ENCODE measurements around the gene RGS10.
A peak's percentile ranks its signal among the peaks of the same experiment; 100 is the strongest.

RGS10 gene

GRCh38 chr10:119542357-119542987 lies at the start of gene RGS10:
Gene RGS10, minus strand, starts transcription at chr10:119542719. Its CDS starts 81 bp downstream, at chr10:119542638.
- no peaks in the 10 kb centered on the region for H3K27me3 ChIP-seq (ENCODE audit: insufficient read depth, poor library complexity, severe bottlenecking)
- H3K4me3 ChIP-seq (ENCODE audit: severe bottlenecking): peak within 1 kb of the TSS; percentile 63
- H3K9me3 ChIP-seq (ENCODE audit: severe bottlenecking): no peaks in the 10 kb centered on the region
- DNase-seq (ENCODE audit: low spot score) (peak; percentile 83), ATAC-seq (ENCODE audit: low read depth) (peak; percentile 83)
- peaks cover 10% of the 10 kb centered on the region for H3K4me1 ChIP-seq (ENCODE audit: insufficient read depth, poor library complexity, severe bottlenecking)
- H3K36me3 ChIP-seq (ENCODE audit: low read depth): no peaks in the 10 kb centered on the region
- H3K27ac ChIP-seq (ENCODE audit: poor library complexity, severe bottlenecking): peak within 1 kb of the TSS; percentile 58
- TF ChIP-seq CTCF (IDR thresholded peaks at IDR 0.05; ENCODE audit: poor library complexity, severe bottlenecking): no peak

- DNase-seq (ENCODE audit: low spot score) (no peak), ATAC-seq (ENCODE audit: low read depth) (no peak)
- Histone ChIP-seq H3K4me1 (ENCODE audit: insufficient read depth, poor library complexity, severe bottlenecking) (peaks cover 16% of the 10 kb centered on the region), H3K27ac (ENCODE audit: poor library complexity, severe bottlenecking) (no peak overlapping the region), H3K36me3 (ENCODE audit: low read depth) (peaks cover 88% of the 10 kb centered on the region), H3K4me3 (ENCODE audit: severe bottlenecking) (no peak overlapping the region), H3K27me3 (ENCODE audit: insufficient read depth, poor library complexity, severe bottlenecking) (no peaks in the 10 kb centered on the region), H3K9me3 (ENCODE audit: severe bottlenecking) (no peaks in the 10 kb centered on the region)
- no peak for TF ChIP-seq CTCF (IDR thresholded peaks at IDR 0.05; ENCODE audit: poor library complexity, severe bottlenecking)
These were observed 45.6 kb upstream of the RGS10 start for GRCh38 chr10:119588071-119588470.

GRCh38 chr10:119578355-119578754 lies 35.8 kb upstream of the RGS10 start:
- no peaks in the 10 kb centered on the region for H3K27me3 ChIP-seq (ENCODE audit: insufficient read depth, poor library complexity, severe bottlenecking)
- peaks cover 8% of the 10 kb centered on the region for H3K4me1 ChIP-seq (ENCODE audit: insufficient read depth, poor library complexity, severe bottlenecking)
- DNase-seq (ENCODE audit: low spot score) (no peak), ATAC-seq (ENCODE audit: low read depth) (no peak)
- H3K4me3 ChIP-seq (ENCODE audit: severe bottlenecking): no peak overlapping the region
- no peak overlapping the region for H3K27ac ChIP-seq (ENCODE audit: poor library complexity, severe bottlenecking)
- H3K36me3 ChIP-seq (ENCODE audit: low read depth): peaks cover 98% of the 10 kb centered on the region
- H3K9me3 ChIP-seq (ENCODE audit: severe bottlenecking): no peaks in the 10 kb centered on the region
- no peak for TF ChIP-seq CTCF (IDR thresholded peaks at IDR 0.05; ENCODE audit: poor library complexity, severe bottlenecking)

- TF ChIP-seq CTCF (IDR thresholded peaks at IDR 0.05; ENCODE audit: poor library complexity, severe bottlenecking): no peak
- ATAC-seq (ENCODE audit: low read depth): no peak
- H3K4me1 ChIP-seq (ENCODE audit: insufficient read depth, poor library complexity, severe bottlenecking): peaks cover 8% of the 10 kb centered on the region
- H3K9me3 ChIP-seq (ENCODE audit: severe bottlenecking): no peaks in the 10 kb centered on the region
- peaks cover 86% of the 10 kb centered on the region for H3K36me3 ChIP-seq (ENCODE audit: low read depth)
- H3K27ac ChIP-seq (ENCODE audit: poor library complexity, severe bottlenecking): no peak overlapping the region
- no peak overlapping the region for H3K4me3 ChIP-seq (ENCODE audit: severe bottlenecking)
- DNase-seq (ENCODE audit: low spot score): no peak
- no peaks in the 10 kb centered on the region for H3K27me3 ChIP-seq (ENCODE audit: insufficient read depth, poor library complexity, severe bottlenecking)
These were observed 33.5 kb upstream of the RGS10 start for GRCh38 chr10:119575991-119576390.

- no peak for DNase-seq (ENCODE audit: low spot score)
- TF ChIP-seq CTCF (IDR thresholded peaks at IDR 0.05; ENCODE audit: poor library complexity, severe bottlenecking): no peak
- peaks cover 81% of the 10 kb centered on the region for H3K36me3 ChIP-seq (ENCODE audit: low read depth)
These were observed 33.0 kb upstream of the RGS10 start for GRCh38 chr10:119575506-119575905.

More at GRCh38 chr10:119575506-119575905, 33.0 kb upstream of the RGS10 start:
- peak; percentile 75; the same call in 2 of the 3 replicates for ATAC-seq (ENCODE audit: low read depth)
- Histone ChIP-seq H3K4me1 (ENCODE audit: insufficient read depth, poor library complexity, severe bottlenecking) (peaks cover 8% of the 10 kb centered on the region), H3K27me3 (ENCODE audit: insufficient read depth, poor library complexity, severe bottlenecking) (no peaks in the 10 kb centered on the region), H3K4me3 (ENCODE audit: severe bottlenecking) (no peak overlapping the region), H3K27ac (ENCODE audit: poor library complexity, severe bottlenecking) (no peak overlapping the region), H3K9me3 (ENCODE audit: severe bottlenecking) (no peaks in the 10 kb centered on the region)

Data from RWPE2 (cell line).